ENCODE measurements around the gene DDIT3.

DNA sequence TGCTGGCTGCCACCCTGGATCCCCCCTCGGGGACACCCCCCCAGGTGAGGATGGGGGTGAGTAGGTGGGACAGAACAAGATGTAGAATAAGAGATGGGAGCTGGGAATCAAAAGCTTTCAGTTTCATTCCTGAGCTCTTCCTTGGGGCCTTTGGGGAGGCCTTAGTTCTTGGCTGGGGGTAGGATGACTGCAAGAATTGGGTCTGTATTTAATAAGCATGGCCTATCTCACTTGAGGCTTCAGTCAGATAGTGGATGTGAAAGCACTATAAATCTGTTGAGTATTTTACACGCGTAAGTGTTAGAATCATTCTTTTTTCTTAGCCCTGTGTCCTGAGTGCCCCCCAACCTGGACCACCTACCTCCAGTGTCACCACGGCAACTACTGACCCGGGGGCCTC is 6.9 kb upstream of the DDIT3 start:
- TF ChIP-seq, protein P1, sequence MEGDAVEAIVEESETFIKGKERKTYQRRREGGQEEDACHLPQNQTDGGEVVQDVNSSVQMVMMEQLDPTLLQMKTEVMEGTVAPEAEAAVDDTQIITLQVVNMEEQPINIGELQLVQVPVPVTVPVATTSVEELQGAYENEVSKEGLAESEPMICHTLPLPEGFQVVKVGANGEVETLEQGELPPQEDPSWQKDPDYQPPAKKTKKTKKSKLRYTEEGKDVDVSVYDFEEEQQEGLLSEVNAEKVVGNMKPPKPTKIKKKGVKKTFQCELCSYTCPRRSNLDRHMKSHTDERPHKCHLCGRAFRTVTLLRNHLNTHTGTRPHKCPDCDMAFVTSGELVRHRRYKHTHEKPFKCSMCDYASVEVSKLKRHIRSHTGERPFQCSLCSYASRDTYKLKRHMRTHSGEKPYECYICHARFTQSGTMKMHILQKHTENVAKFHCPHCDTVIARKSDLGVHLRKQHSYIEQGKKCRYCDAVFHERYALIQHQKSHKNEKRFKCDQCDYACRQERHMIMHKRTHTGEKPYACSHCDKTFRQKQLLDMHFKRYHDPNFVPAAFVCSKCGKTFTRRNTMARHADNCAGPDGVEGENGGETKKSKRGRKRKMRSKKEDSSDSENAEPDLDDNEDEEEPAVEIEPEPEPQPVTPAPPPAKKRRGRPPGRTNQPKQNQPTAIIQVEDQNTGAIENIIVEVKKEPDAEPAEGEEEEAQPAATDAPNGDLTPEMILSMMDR (IDR thresholded peaks at IDR 0.05 in 8 of 11, conservative IDR thresholded peaks at IDR 0.05 in 3 of 11): no peak
- TF ChIP-seq POLR2A (IDR thresholded peaks at IDR 0.05): no peak

Measured in spleen (tissue), 7 donors.